HEK293 (cell line): ENCODE measurements around the gene CDT1.

ENCODE experiments used
- BCL11B ChIP-seq: fragments of 450-650 bp; formaldehyde crosslinking; IDR thresholded peaks from 2 replicates; pipeline ENCODE4 v1.5.1; 2016; ENCODE audit warnings: low read depth, missing biosample characterization, missing genetic modification characterization
- EGR2 ChIP-seq: fragments of 450-650 bp; formaldehyde crosslinking; IDR thresholded peaks from 2 replicates; pipeline ENCODE4 v1.5.1; 2016; ENCODE audit warnings: low read depth, missing biosample characterization, missing genetic modification characterization
- KLF17 ChIP-seq: fragments of 450-650 bp; formaldehyde crosslinking; IDR thresholded peaks from 2 replicates; pipeline ENCODE4 v1.5.1; 2016; ENCODE audit warnings: missing biosample characterization, missing genetic modification characterization
- KLF8 ChIP-seq: fragments of 450-650 bp; formaldehyde crosslinking; IDR thresholded peaks from 2 replicates; pipeline ENCODE4 v1.5.1; 2016; ENCODE audit warnings: missing biosample characterization, missing genetic modification characterization
- MEIS1 ChIP-seq: sonication (generic); formaldehyde crosslinking; IDR thresholded peaks from 2 replicates; pipeline ENCODE4 v1.8.1; 2022; ENCODE audit warnings: missing genetic modification reagents, mild to moderate bottlenecking, borderline replicate concordance
- OVOL3 ChIP-seq: fragments of 450-650 bp; formaldehyde crosslinking; IDR thresholded peaks from 2 replicates; pipeline ENCODE4 v1.5.1; 2016; ENCODE audit warnings: missing biosample characterization, missing genetic modification characterization
- SETDB1 ChIP-seq: IDR thresholded peaks from one replicate; pipeline ENCODE4 v1.6.1; 2017; ENCODE audit warnings: mild to moderate bottlenecking, low read length, moderate library complexity, mixed read lengths; ENCODE audit not compliant: insufficient read length
- ZBTB1 ChIP-seq: fragments of 450-650 bp; formaldehyde crosslinking; IDR thresholded peaks from 2 replicates; pipeline ENCODE4 v1.5.1; 2016; ENCODE audit warnings: missing biosample characterization, missing genetic modification characterization
- ZBTB17 ChIP-seq: fragments of 450-650 bp; formaldehyde crosslinking; IDR thresholded peaks from 2 replicates; pipeline ENCODE4 v1.5.1; 2016; ENCODE audit warnings: missing biosample characterization, missing genetic modification characterization
- ZBTB21 ChIP-seq: fragments of 450-650 bp; formaldehyde crosslinking; IDR thresholded peaks from 2 replicates; pipeline ENCODE4 v1.5.1; 2017; ENCODE audit warnings: missing biosample characterization, missing genetic modification characterization
- ZBTB26 ChIP-seq: fragments of 450-650 bp; formaldehyde crosslinking; optimal IDR thresholded peaks from 2 replicates; pipeline ENCODE3; 2016; ENCODE audit warnings: missing biosample characterization, mild to moderate bottlenecking, missing genetic modification characterization
- ZBTB7A ChIP-seq: fragments of 450-650 bp; formaldehyde crosslinking; IDR thresholded peaks from 2 replicates; pipeline ENCODE4 v1.5.1; 2016; ENCODE audit warnings: low read depth, missing biosample characterization, missing genetic modification characterization
- ZBTB8A ChIP-seq: fragments of 450-650 bp; formaldehyde crosslinking; IDR thresholded peaks from 2 replicates; pipeline ENCODE4 v1.5.1; 2016; ENCODE audit warnings: missing biosample characterization, missing genetic modification characterization
- ZFP69B ChIP-seq: fragments of 450-650 bp; formaldehyde crosslinking; IDR thresholded peaks from 2 replicates; pipeline ENCODE4 v1.5.1; 2016; ENCODE audit warnings: missing biosample characterization, missing genetic modification characterization
- ZNF10 ChIP-seq: fragments of 450-650 bp; formaldehyde crosslinking; IDR thresholded peaks from 2 replicates; pipeline ENCODE4 v1.5.1; 2017; ENCODE audit warnings: missing biosample characterization, missing genetic modification characterization
- ZNF112 ChIP-seq: fragments of 450-650 bp; formaldehyde crosslinking; IDR thresholded peaks from 2 replicates; pipeline ENCODE4 v1.5.0; 2017; ENCODE audit warnings: missing biosample characterization, missing genetic modification characterization
- ZNF114 ChIP-seq: fragments of 450-650 bp; formaldehyde crosslinking; IDR thresholded peaks from 2 replicates; pipeline ENCODE4 v1.5.0; 2017; ENCODE audit warnings: missing biosample characterization, missing genetic modification characterization
- ZNF133 ChIP-seq: fragments of 450-650 bp; formaldehyde crosslinking; IDR thresholded peaks from 2 replicates; pipeline ENCODE4 v1.5.1; 2016; ENCODE audit warnings: missing biosample characterization, missing genetic modification characterization
- ZNF211 ChIP-seq: fragments of 450-650 bp; formaldehyde crosslinking; IDR thresholded peaks from 2 replicates; pipeline ENCODE4 v1.5.1; 2016; ENCODE audit warnings: low read depth, missing biosample characterization, missing genetic modification characterization
- ZNF23 ChIP-seq: fragments of 450-650 bp; formaldehyde crosslinking; IDR thresholded peaks from 2 replicates; pipeline ENCODE4 v1.5.1; 2016; ENCODE audit warnings: missing biosample characterization, missing genetic modification characterization, borderline replicate concordance
- ZNF280C ChIP-seq: fragments of 450-650 bp; formaldehyde crosslinking; IDR thresholded peaks from 2 replicates; pipeline ENCODE4 v1.5.1; 2016; ENCODE audit warnings: missing biosample characterization, missing genetic modification characterization
- ZNF324 ChIP-seq: fragments of 450-650 bp; formaldehyde crosslinking; IDR thresholded peaks from 2 replicates; pipeline ENCODE4 v1.5.1; 2016; ENCODE audit warnings: missing biosample characterization, missing genetic modification characterization
- ZNF501 ChIP-seq: fragments of 450-650 bp; formaldehyde crosslinking; IDR thresholded peaks from 2 replicates; pipeline ENCODE4 v1.5.1; 2016; ENCODE audit warnings: missing biosample characterization, missing genetic modification characterization
- ZNF514 ChIP-seq: fragments of 450-650 bp; formaldehyde crosslinking; IDR thresholded peaks from 2 replicates; pipeline ENCODE4 v1.5.1; 2016; ENCODE audit warnings: missing biosample characterization, missing genetic modification characterization
- ZNF521 ChIP-seq: fragments of 450-650 bp; formaldehyde crosslinking; IDR thresholded peaks from 2 replicates; pipeline ENCODE4 v1.5.1; 2017; ENCODE audit warnings: missing biosample characterization, mild to moderate bottlenecking, missing genetic modification characterization
- ZNF596 ChIP-seq: fragments of 450-650 bp; IDR thresholded peaks from 2 replicates; pipeline ENCODE4 v1.5.0; 2018; ENCODE audit warnings: missing biosample characterization, mild to moderate bottlenecking, missing genetic modification characterization, moderate library complexity
- ZNF629 ChIP-seq: fragments of 450-650 bp; formaldehyde crosslinking; IDR thresholded peaks from 2 replicates; pipeline ENCODE4 v1.5.1; 2017; ENCODE audit warnings: missing biosample characterization, missing genetic modification characterization
- ZNF654 ChIP-seq: fragments of 450-650 bp; formaldehyde crosslinking; IDR thresholded peaks from 2 replicates; pipeline ENCODE4 v1.5.1; 2016; ENCODE audit warnings: low read depth, missing biosample characterization, missing genetic modification characterization
- ZNF660 ChIP-seq: fragments of 450-650 bp; IDR thresholded peaks from 2 replicates; pipeline ENCODE4 v1.5.1; 2018; ENCODE audit warnings: missing biosample characterization, mild to moderate bottlenecking, missing genetic modification characterization
- ZNF670 ChIP-seq: fragments of 450-650 bp; formaldehyde crosslinking; IDR thresholded peaks from 2 replicates; pipeline ENCODE4 v1.5.1; 2016; ENCODE audit warnings: missing biosample characterization, missing genetic modification characterization, low read depth
- TF ChIP-seq, protein P1 (sequence below): fragments of 450-650 bp; formaldehyde crosslinking; conservative IDR thresholded peaks from 2 replicates; pipeline ENCODE4 v1.5.1; 2016; ENCODE audit warnings: low read depth, missing biosample characterization, missing genetic modification characterization
- TF ChIP-seq, protein P2 (sequence below): IDR thresholded peaks from 2 replicates; pipeline ENCODE4 v1.6.1; 2011; ENCODE audit warnings: mild to moderate bottlenecking, low read depth, low read length, borderline replicate concordance

Gene CDT1

DNA sequence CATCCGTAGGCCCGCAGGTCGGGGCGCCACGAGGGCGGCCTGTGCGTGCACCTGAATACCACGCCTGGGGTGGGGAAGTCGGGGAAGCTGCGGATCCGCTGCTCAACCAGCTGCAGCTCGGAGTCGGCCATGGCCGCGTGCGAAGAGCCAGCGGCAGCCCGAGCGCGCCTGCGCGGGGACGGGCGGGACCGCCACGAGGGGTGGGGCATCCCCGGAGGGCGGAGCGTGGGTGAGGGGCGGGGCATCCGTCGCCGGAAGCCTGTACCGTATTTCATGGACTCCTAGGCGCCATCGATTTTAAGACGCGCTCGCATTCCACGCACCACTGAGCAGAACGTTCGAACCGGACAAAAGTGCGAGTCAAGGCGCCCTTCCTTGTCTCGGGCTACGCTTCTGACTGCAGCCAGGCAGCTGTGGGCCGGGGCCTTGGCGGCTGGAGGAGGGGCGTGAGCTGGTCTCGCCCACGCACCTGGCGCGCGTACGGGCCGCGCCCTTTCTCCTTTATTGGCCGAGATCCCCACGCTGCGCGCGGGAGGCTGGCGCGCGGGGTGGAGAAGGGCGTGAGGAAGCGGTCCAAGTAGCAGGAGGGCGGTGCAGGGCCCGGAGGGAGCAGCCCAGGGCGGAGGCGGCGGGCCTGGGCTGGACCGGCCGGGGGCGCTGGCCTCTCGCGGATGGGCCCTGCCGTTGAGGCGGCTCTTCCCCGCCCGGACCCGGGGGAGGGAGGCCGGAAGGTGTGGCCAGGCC, 8.4 kb downstream of the CDT1 start, which contains the start of gene APRT (continued):
- TF ChIP-seq, protein P1, sequence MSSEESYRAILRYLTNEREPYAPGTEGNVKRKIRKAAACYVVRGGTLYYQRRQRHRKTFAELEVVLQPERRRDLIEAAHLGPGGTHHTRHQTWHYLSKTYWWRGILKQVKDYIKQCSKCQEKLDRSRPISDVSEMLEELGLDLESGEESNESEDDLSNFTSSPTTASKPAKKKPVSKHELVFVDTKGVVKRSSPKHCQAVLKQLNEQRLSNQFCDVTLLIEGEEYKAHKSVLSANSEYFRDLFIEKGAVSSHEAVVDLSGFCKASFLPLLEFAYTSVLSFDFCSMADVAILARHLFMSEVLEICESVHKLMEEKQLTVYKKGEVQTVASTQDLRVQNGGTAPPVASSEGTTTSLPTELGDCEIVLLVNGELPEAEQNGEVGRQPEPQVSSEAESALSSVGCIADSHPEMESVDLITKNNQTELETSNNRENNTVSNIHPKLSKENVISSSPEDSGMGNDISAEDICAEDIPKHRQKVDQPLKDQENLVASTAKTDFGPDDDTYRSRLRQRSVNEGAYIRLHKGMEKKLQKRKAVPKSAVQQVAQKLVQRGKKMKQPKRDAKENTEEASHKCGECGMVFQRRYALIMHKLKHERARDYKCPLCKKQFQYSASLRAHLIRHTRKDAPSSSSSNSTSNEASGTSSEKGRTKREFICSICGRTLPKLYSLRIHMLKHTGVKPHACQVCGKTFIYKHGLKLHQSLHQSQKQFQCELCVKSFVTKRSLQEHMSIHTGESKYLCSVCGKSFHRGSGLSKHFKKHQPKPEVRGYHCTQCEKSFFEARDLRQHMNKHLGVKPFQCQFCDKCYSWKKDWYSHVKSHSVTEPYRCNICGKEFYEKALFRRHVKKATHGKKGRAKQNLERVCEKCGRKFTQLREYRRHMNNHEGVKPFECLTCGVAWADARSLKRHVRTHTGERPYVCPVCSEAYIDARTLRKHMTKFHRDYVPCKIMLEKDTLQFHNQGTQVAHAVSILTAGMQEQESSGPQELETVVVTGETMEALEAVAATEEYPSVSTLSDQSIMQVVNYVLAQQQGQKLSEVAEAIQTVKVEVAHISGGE (tag by site-specific recombination) = peak; percentile 48; the same call in 1 of the 2 replicates
- TF ChIP-seq, protein P2, sequence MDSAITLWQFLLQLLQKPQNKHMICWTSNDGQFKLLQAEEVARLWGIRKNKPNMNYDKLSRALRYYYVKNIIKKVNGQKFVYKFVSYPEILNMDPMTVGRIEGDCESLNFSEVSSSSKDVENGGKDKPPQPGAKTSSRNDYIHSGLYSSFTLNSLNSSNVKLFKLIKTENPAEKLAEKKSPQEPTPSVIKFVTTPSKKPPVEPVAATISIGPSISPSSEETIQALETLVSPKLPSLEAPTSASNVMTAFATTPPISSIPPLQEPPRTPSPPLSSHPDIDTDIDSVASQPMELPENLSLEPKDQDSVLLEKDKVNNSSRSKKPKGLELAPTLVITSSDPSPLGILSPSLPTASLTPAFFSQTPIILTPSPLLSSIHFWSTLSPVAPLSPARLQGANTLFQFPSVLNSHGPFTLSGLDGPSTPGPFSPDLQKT = peak; percentile 90; the same call in 1 of the 2 replicates
- TF ChIP-seq ZNF670 (tag by site-specific recombination) (no peak), ZBTB26 (peak; percentile 89), ZBTB1 (tag by site-specific recombination) (no peak), ZNF629 (tag by site-specific recombination) (peak; percentile 41; the same call in 1 of the 2 replicates), ZNF133 (0 out of 2 replicates have a peak, but pooled peaks have one; percentile 18), ZNF654 (tag by site-specific recombination) (no peak), ZBTB8A (tag by site-specific recombination) (peak; percentile 73), ZNF114 (tag by site-specific recombination) (no peak), ZBTB7A (tag by site-specific recombination) (no peak), EGR2 (tag by site-specific recombination) (peak; percentile 97), KLF8 (tag by site-specific recombination) (peak; percentile 96), BCL11B (tag by site-specific recombination) (peak; percentile 12; the same call in 1 of the 2 replicates), ZNF501 (tag by site-specific recombination) (peak; percentile 32; the same call in 1 of the 2 replicates), ZBTB17 (tag by site-specific recombination) (no peak; the same call in 1 of the 2 replicates), ZNF211 (no peak), ZFP69B (tag by site-specific recombination) (peak; percentile 52; the same call in 1 of the 2 replicates), ZNF324 (0 out of 2 replicates have a peak, but pooled peaks have one; percentile 47), ZNF521 (no peak), ZNF514 (tag by site-specific recombination) (no peak), KLF17 (tag by site-specific recombination) (peak; percentile 58), ZNF660 (tag by site-specific recombination) (peak; percentile 73; the same call in 1 of the 2 replicates), OVOL3 (tag by site-specific recombination) (peak; percentile 67; the same call in 1 of the 2 replicates), SETDB1 (no peak), ZNF112 (no peak), MEIS1 (no peak), ZNF596 (no peak), ZNF10 (peak; percentile 44; the same call in 1 of the 2 replicates), ZBTB21 (tag by site-specific recombination) (0 out of 2 replicates have a peak, but pooled peaks have one; percentile 41), ZNF280C (tag by site-specific recombination) (no peak), ZNF23 (tag by site-specific recombination) (peak; percentile 10; the same call in 1 of the 2 replicates)
